Skin of body (tissue), 2 donors: ENCODE results near the gene SMIM11. TPM values are rescaled to one million over a fixed set of nuclear protein-coding genes. Genes with fewer than 3 reads are reported as not detected.
"Not testable (repeated sequence)": the region's sequence is repeated elsewhere in the genome, so short reads cannot be mapped to it uniquely, and the experiment has no call there.

Experiments
- DNase-seq: peaks from one replicate; lab custom pipeline; 2025; lab: John Stamatoyannopoulos, UW
- total RNA-seq: library from RNA; depleted of rRNA; stranded (reverse); fragments of >200 nt; gene quantifications from one replicate; pipeline ENCODE4 v1.2.3, GENCODE V29; 2014

SMIM11 gene
- total RNA-seq, 1 donor from 2014 or later, result 11.1 TPM

DNA sequence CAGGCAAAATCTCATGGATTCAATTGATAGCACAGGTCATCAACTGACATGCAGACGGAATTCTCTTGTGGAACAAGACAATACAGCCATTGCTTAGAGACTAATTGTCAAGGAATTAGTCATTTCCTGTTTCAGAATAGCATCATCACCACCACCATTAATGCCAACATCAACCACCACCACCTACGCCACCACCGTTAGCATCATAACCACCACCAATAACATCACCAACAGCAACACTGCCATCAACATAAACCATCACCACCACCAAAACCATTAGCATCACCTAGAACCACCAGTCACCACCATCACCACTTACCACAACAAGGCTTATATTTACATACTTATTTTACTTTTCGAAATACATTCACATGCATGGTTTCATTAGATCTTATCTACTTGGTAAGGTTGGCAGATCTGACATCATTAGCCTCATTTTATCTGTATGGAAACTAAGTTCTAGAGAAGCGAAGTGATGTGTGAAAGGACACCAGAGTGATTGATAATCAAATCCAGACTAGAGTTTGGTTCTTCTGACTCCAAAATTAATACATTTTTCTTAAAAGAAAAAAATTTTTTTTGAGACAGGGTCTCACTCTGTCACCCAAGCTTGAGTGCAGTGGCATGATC is 42.3 kb downstream of the SMIM11 start:
- DNase-seq, result not testable (repeated sequence)

DNA sequence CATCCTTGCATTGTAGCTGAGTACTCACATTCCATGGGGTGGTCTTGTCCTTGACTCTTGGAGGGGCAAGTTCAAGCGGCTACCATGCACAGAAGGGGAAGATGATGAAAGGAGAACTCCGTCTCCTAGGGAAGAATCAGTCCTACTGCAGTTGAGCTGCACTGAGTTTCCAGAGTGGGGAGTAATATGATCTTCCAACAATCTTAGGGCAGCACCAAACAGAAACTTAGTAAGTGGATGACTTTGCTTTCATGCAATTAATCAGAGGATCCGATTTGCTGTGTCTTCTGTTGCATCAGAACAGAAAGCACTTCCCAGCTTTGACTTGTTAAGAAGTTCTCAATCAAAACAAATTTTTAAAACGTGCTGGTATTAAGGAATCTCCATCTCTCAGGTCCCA is 48.5 kb downstream of the SMIM11 start, which contains the start of gene SMIM34:
Gene SMIM34, minus strand, starts transcription at position 147 of the 400 bp plus-strand sequence. Its CDS starts 112 bp downstream, at position 35.
- DNase-seq, result not testable (repeated sequence)

- not testable (repeated sequence) for DNase-seq
Observed at GRCh38 chr21:34427339-34427738, 52.0 kb downstream of the SMIM11 start.

GRCh38 chr21:34428441-34428840 is 53.1 kb downstream of the SMIM11 start:
- DNase-seq, result not testable (repeated sequence)

DNA sequence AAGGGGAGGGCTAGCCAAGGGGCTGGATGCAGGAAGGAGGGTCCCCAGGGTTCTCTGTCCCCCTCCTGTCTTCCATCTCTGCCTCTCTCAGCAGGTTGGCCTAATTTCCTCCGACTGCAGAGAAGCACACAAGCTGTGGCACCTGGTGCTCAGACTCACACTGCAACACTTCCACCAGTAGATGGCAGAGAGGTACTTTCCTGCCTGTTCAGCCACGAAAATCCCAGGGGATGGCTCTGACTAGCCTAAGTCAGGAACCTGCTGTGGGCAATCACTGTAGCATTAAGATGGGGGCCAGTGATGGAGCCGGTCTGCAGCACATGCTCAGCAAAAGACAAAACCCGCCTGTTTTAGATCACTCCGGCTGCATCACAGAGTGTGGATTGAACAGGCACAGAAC is 54.4 kb downstream of the SMIM11 start:
- DNase-seq, result not testable (repeated sequence)

Other genes with a start within 250 kb of the SMIM11 start
- 0.69 TPM for gene KCNE2, start 11.5 kb upstream of the SMIM11 start, total RNA-seq
- gene SMIM34, start 48.4 kb downstream of the SMIM11 start, total RNA-seq, result 0.59 TPM
- gene KCNE1, start 136.7 kb downstream of the SMIM11 start, total RNA-seq, result 3.4 TPM
- gene RCAN1, start 239.6 kb downstream of the SMIM11 start, total RNA-seq, result 33.9 TPM